DMS 273 (cell line): ENCODE data around the gene MORN5.

ENCODE experiments used
- DNase-seq: peaks from one replicate; lab custom pipeline; 2025; ENCODE audit not compliant: unreplicated experiment; lab: John Stamatoyannopoulos, UW

MORN5 gene

DNA sequence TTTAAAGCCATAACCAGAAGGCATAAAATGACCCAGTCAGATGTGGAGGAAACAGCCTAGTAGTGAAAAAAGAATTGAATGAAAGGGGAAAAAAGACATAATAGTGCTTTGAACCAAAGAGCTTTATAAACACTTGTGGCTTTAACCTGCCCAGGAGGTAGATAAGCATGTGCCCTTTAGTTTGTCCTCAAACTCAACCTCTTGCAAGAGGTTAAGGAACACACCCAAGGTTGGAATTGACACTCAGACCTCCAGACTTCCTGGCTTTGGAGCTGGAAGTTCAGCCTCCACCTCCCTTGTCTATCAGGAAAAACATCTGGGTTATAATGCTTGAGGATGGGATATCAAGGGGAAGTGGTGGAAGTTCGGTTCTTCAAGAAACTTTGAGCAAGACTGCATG, 16.4 kb upstream of the MORN5 start:
- DNase-seq, result no peak

DNA sequence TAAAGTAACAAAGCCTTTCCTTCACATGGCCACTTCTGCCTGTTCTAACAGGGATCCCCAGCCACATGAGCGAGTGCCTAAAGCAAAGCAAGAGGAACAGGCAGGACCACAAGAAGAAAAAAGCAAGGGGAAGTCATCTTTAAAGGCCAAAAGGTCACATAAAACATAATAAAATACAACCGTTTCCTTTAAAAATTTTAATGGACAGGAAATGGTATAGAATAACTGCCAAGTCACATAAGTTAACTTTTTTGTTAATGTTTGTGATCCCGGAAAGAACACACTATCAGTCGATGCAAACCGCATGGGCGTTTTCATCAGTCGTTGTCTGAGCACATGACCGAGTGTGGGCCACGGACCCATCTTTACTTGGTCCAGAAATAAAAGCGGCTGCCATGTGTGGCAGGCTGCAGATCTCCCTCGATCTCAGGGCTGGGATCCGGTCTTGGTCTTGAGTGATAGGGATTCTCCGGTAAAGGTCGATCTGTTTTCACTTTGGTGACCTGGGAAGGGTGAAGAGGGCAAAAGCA, 15.8 kb upstream of the MORN5 start:
- DNase-seq, result no peak

DNA sequence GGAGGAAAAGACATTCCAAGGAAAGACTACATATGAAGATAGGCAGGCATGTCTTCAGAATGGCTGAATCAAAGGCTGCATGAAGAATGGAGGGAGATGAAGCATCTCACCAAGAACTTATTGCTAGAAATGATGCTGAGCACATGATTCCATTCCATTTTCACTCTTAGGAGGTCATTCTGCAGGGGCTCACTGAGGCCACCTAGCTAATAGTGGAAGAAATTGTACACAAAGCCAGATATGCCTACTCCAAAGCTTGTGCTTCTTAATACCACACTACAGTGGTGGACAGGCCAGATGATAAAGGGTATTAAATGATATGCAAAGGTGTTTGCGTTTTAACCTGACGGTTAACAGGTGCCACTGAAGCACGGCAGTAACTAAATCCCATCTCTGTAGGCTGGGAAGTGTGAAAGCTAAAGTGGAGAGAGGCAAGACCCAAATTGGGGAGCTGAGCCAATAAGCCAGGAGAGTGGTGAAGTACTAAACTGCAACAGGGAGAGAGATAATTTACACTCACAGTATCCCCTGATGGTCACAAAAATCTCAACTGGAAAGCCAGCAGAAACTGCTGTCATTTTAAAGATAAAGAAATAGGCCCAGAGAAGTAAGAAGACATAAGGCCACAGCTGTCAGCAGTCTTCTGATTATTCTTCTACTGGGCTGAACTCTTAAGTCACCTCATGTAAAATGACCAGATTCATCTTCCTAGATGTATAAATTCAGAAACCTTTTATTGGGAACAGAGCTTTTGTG, 14.7 kb upstream of the MORN5 start:
- no peak for DNase-seq

DNA sequence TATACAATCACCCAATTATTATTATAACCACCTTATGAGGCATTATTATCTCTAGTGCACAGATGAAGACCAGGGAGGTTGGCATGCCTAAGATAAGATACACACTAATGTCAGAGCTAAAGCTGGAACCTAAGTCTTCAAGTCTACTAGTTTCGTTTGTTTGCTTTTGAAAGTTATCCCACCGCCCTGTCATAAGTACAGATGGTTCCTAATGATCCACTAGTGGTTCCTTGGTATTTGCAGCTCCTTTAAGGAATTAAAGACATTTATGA, 14.2 kb upstream of the MORN5 start:
- no peak for DNase-seq

DNA sequence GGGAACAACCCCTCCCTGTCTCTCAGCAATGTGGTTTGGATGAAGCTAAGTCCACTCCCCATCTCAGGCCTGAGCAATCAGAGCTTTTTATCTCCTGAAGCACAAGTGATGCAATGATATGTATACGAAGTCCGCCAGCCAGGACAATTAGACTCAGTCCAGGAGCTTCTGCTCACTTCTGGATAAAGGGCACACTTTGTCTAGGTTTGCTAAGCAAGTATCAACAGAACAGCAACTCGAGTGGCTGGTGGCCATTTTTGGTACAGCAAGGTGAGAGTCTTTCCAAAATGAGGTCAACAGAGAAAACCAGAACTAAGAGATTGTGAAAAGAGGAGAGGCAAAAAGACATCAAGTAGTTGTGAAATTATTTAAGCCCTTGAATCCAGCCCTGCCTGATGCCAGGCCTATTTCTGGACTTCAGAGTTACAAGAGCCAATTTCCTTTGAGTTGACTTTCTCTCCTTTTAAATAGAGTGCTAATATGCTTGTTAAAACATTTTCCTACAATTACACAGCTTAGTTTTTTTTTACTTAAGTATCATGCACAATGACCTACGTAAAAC, 8.4 kb upstream of the MORN5 start:
- DNase-seq, result no peak

DNA sequence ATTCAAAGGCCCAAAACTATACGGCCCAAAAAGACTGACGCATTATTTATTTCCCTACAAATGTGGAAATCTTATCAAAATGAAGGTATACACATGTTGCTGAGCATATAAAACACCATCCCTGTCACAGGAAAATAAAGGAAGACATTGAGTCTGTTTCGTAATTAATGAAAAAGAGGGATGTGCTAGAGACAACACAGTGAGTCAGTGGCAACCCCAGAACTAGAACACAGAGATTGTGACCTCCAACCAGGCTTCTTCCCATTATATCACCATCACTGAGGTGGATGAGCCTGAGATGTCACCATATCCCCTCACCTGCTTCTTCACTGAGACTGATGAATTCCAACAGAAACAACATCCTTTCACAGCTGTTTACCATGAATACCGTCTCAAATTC, 3.9 kb upstream of the MORN5 start:
- DNase-seq, result no peak

DNA sequence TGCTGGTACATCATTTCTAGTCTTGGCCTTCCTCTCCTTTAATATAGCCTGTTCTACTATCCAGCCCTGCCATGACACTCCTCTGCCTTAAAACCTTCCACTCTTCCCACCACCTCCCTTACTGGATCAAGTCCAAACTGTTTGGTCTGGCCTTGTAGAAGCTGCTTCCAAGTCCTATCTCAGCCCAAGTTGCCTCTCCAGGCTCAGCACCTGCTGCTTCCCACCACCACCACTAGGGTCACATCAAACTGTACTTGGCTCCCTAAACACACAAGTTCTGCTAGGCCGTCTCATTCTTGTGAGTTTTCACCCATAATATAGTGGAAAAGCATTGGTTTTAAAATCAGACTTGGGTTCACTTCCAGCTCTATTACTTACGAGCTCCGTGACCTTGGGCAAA, 1.5 kb upstream of the MORN5 start:
- peak; percentile 69 for DNase-seq

DNA sequence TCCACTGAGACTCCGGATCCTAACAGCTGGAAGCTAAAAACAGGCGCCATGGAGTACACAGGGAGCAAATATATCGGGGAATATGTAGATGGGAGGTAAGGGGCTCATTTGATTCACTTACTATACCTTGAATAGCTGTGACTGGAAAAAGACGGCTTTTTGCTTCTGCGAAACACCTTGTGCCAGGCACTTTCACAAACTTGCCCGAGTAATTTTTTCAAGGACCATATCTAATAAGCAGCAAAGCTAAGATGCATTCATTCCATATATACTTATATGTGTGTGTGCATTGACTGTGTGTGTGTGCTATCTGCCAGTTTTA, 178 bp downstream of the MORN5 start:
- no peak for DNase-seq

DNA sequence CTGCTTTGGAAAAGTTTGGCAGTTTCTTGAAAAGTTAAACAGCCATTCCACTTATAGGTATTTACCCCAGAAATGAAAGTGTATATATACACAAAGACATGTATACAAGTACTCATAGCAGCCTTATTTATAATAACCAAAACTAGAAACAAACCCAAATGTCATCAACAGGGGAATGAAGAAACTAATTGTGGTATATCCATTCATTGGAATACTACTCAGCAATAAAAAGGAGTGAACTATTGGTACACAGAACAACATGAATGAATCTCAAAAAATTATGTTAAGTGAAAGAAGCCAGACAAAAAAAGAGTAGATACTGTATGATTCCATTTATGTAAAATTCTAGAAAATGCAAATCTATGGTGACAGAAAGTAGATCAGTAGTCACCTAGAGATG, 2.7 kb downstream of the MORN5 start:
- DNase-seq, result no peak

DNA sequence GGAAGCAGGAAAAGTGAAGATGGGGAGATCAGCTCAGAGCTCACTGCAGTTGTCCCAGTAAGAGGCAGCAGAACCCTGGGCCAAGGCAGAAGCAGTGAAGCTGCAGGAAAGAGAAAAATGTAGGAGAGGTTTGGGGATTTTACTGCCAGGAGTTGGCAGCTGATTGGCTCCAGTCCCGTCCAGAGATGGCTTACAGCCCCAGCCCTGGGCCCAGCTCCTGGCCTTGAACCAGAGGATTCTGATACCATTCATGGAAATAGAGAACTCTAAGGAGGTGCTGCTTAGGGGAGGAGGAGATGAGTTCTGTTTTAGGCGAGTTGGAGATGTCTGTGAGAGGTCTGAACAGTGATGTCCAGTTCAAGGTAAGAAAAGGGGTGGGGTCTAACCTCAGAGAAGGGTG, 4.6 kb downstream of the MORN5 start:
- no peak for DNase-seq

DNA sequence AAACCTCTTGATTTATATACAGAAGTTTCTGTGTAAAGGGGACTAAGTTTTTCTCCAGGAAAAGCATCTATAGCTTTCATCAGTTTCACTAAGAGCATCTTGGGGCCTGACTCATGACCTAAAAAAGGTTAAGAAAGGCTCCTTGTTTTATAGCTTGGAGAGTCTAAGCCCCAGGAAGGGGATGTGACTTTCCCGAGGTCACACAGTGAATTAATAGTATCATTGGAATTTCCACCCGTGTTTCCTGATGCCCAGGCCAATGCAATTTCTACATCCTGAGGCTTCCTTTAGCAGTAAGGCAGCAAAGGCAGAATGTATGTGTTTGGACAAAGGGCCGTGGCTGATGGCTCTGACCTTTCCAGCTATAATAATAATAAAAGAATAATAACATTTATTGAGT, 8.6 kb downstream of the MORN5 start:
- DNase-seq, result no peak

DNA sequence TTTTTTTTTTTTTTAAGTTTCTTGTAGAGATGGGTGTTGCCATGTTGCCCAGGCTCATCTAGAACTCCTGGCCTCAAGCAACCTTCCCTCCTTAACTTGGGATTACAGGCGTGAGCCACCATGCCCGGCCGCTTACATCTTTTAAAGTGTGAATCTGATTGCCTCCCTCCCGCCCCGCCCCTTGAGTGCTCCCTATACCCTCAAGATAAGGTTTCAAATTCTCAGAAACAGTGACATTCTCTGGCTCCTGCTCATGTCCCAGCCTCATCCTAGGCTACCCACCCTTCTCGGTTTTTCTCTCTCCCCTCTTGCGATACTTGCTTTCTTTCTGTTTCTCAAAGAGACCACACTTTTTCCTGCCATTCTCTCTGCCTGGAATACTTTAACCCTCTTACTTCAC, 12.4 kb downstream of the MORN5 start:
- DNase-seq, result no peak

DNA sequence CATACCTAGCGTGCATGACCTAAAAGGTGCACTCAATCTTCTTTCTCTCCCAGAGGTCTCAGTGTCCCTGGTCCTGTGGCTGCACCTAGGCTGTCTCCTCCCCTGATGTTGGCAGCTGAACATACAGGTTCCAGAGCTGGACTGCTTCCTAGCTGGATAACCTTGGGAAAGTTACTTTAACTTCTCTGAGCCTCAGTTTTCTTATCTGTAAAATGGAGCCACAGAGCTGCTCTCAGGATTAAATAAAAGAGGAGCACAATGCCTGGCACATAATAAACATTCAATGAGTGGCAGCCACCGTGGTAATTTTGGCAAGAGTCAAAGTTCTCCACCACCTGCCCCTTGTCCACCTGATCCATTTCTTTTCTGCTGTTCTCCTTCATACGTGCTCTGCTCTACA, 14.0 kb downstream of the MORN5 start:
- no peak for DNase-seq

DNA sequence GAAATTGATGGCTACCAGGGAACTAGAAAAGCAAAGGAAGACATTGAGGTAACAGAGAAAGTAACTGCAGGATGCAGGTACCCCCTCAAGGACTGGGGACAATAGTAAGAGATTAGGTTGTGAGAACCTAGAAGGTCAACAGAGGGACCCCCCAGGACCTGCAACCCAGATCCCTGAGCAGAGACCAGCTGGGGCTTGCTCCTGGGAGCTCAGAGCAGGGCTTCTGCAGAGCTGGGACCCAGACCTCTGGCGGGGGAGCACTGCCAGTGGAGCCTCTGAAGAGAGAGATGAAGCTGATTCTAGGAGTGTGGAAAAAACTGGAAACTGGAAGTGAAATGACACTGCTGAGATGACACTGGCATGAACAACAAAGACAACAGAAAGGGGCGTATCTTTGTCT, 17.2 kb downstream of the MORN5 start:
- no peak for DNase-seq

DNA sequence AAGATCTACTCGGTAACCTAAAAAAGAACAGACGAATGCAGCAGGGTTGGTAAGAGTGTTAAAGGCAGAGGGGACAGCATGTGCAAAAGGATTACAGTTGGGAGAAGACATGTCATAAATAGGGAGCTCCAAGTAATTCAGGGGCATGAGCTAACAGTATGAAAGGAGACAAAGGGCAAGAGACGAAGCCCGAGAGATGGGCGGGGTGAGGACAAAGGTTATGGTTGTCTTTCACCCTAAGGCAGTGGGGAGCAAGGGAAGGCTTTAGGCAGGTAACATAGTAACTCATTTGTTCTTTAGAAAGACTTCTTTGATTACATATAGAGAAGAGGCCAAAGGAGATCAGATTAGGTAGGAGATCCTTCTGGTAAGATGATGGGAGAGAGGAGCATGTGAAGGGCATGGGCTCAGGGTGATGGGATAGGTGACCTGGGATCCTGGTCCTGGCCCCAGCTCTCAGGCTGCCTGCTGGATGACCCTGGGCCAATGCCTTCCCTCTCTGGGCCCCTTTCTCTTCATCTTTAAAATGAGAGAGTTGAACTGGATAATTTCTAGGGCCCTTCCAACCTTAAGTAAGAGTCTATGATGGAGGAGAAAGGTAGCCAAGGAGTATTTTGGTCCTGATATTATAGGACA, 19.5 kb downstream of the MORN5 start:
- DNase-seq, result no peak

DNA sequence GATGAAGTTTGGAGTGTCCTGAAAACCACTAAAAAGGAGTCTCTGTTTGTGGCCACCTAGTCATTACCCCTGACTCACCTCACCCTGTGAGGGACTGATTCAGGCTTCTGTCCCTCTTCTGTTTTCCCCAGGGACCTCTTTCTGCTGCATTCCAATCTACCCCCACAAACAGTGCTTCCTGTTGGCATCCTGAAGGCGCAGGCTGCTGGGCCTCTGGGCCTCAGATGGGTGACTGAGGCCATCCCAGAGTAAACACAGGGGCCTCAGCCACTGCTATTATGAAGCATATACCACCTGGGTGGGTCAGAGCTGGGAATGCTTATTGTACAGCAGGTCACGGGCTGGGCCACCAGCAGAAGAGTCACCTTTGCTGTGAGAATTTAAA, 20.0 kb downstream of the MORN5 start:
- DNase-seq, result no peak

DNA sequence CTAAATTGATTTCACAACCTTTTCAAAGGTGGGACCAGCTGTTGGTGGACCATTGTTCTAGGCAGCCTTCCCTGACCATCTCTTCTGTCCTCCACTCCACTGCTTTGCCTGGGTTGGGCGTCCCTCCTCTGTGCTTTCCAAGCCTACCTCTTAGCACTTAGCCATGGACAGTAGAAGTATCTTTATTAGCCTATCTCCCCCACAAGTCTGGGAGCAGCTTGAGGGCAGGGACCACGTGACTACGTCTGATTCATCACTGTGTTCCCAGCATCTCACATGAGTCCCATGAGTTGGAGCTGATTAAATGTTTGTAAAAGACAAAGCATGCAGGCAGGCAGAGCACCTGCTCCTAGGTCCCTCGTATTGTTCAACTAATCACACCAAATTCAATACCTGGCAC, 20.9 kb downstream of the MORN5 start:
- peak; percentile 47 for DNase-seq

DNA sequence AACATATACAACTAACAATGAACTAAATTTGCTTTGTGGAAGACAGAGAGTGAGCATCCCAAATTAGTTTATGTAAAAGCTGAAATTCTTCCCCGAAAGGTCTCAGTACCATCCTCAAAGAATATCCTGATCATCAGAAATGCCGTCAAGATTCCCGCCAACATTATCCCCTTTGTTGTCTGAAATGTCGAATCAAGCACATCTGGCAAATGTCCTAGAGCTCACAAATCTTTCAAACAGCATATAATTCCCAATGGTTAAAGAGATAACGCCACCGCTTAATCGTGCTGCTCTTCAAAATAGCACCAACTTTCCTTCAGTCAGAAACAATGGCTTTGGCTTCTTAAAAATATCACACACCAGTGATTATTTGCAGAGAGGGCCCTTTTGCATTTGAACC, 23.8 kb downstream of the MORN5 start:
- DNase-seq, result no peak

DNA sequence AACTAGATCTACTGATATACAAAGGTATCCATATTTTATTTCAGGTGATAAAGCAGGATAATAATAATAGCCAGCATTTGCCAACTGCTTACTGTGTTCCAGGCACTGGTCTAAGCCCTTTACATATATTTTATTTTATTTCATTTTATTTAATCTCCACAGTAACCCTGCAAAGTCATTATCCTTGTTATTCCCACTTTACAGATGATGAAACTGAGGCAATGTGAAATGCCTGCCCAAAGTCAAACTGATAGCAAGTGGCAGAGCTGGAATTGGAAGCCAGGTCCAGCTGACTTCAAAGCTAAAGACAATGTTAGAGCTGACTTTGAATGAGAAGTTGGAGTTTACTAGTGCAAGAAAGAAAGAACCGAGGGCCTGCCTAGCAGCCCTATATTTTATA, 24.8 kb downstream of the MORN5 start:
- no peak for DNase-seq

DNA sequence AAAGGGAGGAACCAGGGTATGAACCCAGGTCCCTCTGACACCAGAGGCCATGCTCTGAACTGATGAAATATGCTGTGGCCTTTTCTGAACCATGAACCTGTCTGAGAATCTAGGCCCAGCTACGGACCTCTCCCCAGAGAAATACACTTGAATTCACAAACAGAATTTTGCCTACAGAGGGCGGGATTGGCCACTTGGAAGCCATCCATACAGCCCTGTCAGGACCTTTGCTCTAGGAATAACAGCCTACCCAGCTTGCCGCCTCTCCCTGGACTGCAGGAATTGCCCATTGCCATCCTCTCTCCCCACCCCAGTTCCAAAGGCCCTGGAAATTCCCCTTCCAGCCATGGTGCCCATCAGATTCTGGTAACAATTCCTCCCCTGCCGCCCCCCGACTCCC, 26.6 kb downstream of the MORN5 start:
- peak; percentile 22 for DNase-seq

DNA sequence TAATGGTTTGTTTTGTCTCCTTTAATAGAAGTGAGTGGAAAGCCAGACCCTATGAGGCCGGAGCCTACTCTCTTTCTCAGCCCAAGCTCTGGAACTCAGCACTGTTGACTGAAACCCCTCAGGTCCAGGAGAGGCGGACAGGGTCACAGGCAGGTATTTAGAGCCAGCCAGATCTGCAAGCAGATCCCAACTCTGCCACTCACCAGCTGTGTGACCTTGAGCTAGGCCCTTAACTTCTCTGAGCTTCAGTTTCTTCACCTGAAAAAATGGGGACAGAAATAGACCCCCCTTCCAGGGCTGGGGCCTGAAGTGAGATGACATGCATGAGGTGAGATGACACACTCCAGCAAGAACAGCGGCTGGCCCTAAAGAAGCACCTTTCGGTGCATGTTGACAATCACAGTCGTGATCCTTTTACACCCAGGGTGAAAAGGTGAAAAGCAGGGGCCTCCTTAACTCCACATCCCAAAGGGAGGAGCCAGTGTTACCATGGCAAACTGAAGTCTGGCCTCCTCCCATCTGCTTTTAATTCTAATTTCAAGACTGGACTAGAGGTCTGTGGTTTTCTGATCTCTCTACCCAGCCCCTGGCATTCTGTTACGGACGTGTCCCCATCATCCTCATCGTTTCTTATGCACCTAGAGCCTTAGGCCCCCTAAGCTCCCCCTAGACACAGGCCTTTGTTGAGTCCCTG, 27.2 kb downstream of the MORN5 start:
- no peak for DNase-seq

DNA sequence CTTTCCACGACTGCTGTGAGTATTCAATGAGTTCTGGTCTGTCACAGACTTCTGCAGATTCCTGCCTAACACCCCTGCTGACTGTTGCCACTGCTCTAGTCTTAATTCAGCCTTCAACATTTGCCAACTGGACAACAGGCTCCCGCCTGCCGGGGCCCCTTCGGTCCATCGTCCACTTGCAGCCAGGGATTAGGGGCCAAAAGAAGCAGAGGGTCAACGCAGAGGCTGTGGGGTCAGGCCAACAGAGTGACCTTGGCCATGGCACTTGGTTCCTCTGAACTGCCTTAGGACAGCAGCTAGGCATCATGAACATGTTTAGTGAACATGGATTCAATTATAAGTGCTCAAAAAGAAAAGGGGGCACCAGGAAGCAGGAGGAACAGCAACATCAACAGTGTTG, 28.7 kb downstream of the MORN5 start:
- no peak for DNase-seq
